Right lung (tissue), 5 donors: ENCODE measurements around the gene ZFHX3. TPM values are rescaled to one million over a fixed set of nuclear protein-coding genes. Genes with fewer than 3 reads are reported as not detected.

Experiments
- DNase-seq, 2 donors: peaks; one replicate each; pipeline ENCODE4 v3.0.0-alpha.2; 2013
- polyA plus RNA-seq, 5 donors: library from polyadenylated mRNA; unstranded; fragments of 120-200 nt; gene quantifications; one replicate each; pipeline versions ENCODE4 v1.2.1 to v1.2.3, GENCODE V29; 2013; ENCODE audit warnings: inconsistent platforms in 1 of 5, low replicate concordance in 1 of 5; ENCODE audit not compliant: insufficient read length in 5 of 5, insufficient read depth in 1 of 5

The ZFHX3 gene
- polyA plus RNA-seq, 5 donors = 20.7 to 34.7 (median 26.6) TPM

DNA sequence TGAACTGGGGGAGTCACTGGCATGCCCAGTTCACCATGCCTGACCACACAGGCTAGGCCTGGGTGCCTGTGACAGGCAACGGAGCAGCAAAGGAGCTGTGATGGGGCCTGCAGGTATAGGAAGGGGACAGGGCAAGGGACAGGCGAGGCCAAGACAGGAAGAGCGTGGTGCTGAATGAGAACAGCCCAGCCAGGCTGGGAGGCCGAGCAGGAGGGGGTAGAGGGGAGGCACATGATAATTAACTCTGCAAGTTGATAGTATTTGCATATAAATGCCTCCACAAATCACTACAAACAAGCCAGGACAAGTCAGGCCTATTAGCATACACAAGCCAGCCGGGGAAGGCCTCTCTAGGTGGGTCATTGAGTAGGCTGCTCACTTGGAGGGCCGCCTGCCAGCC is 7.8 kb downstream of the ZFHX3 start:
- DNase-seq = no peak

DNA sequence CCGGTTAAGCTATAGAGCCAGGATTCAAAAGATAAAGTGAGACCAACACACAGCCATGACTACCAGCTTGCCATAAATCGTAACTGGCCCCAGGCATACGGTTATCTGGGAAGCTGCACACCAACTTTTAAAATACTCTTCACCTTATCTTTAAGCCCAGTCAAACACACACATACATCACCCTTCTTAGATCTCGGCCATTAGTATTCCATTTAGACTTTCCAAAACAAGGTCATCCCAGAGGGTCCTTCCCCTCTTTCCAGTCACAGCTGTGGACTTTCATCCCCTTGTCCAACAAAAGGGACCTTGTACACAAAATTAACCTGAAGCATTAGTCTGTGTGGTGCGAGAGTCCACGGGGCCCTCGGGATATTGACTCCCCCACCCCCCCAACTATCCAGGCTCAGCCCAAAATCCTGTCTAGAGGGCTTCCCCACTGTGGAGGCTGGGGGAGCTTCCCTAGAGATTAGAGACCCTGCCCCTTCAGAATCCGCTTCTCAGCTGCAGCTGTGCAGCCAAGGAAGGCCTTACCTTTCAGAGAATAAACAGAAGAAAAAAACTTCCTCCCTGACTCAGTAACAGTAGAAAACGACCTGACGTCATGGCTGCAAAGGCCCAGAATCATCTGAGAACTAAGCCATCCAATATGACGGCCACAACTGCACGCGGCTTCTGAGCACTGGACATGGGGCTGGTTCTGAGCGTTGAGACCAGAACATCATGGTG is 9.9 kb downstream of the ZFHX3 start:
- DNase-seq = no peak

- no peak for DNase-seq
Observed at GRCh38 chr16:73037331-73037745, 10.6 kb downstream of the ZFHX3 start.

DNA sequence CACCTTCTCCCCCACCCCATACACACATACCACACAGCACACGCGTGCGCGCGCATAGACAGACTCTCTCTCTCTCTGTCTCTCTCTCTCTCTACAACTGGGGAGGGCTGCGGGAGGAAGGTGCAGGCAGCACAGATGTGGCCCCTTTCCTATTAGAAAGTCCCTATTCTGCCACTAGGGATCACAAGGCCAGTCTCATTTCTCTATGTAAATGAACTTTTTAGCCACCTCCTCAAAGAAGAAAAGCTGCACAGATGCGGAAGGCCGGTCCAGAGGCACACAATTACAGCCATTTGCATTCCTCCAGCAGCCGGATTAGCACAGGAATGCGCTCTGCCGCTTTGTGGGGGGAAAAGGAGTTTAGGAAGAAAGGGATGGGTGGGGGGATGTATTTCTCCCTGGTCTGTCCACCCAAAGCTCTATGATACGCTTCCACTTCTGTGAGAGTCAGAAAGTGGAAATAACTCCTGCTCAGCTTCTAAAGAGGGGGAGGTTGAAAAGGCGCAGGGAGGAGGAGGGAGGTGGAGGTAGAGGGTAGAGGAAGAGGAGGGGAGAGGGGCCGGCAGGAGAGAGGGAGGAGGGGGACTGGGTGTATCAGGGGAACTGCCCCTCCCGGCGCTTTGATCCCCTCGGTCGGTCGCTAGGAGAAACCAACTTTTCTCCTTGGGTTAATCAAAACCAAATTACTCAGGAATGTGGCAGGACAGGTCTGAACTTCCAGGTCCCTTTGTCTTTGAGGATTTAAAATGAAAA is 11.7 kb downstream of the ZFHX3 start:
- DNase-seq = no peak

DNA sequence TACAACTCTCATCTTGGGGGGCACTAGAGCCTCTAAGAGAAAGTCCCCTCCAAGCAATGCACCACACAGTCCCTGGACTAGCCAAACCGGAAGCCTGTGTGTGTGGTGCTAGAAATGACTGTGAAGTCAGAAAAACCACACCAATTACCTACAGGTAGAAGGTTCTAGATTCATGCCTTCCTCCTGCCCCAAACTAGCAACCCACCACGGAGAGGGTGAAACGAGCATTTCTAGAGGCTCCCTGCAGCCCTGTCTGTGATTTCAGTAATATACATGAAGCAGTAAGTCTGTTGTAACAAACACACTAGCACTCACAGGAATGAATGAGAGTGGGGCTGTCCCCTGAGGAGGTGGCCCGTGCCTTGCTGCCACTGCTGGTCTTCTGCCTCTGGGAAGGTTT is 13.6 kb downstream of the ZFHX3 start:
- DNase-seq = no peak

- DNase-seq = no peak
Observed at GRCh38 chr16:73033271-73033998, 14.5 kb downstream of the ZFHX3 start.

DNA sequence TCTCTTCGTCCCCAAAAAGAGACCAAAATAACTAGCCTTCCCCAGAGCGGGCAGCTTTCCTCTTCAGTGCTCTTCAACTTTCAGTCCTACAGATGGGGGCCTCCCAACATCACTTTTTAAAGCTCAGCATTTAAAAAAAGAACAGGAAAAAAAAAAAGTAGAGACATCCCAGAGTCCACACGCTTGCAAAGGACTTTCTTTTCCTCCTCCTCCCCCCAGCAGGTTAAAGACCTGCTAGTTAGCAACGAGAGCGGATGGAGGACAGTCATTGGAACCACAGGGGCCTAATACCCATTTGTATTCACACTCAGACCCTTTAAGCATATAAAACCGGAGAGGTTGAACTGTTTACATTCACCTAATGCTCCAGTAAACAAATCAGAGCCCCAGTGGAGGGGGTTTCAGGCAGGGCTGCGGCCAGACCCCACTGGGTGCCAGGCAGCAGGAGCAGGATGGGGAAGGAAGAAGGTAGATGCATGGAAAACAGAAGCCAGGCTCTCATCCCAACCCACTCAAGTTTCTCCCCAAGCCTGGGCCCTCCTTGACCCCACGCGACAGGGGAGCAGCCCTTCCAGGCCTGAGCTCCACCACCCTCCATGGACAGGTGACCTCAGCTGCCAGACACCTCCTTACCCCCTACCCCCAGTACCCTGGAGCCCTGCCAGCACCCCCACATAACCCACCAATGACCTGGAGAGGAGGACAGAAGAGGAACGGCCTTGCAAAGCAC is 15.2 kb downstream of the ZFHX3 start:
- no peak for DNase-seq

GRCh38 chr16:73031984-73032383 is 15.9 kb downstream of the ZFHX3 start:
- DNase-seq = no peak

- no peak for DNase-seq
Observed at GRCh38 chr16:73031155-73031866, 16.6 kb downstream of the ZFHX3 start.

- no peak for DNase-seq
Observed at GRCh38 chr16:73028721-73029361, 19.1 kb downstream of the ZFHX3 start.

- DNase-seq = no peak
Observed at GRCh38 chr16:73028263-73028662, 19.7 kb downstream of the ZFHX3 start.

DNA sequence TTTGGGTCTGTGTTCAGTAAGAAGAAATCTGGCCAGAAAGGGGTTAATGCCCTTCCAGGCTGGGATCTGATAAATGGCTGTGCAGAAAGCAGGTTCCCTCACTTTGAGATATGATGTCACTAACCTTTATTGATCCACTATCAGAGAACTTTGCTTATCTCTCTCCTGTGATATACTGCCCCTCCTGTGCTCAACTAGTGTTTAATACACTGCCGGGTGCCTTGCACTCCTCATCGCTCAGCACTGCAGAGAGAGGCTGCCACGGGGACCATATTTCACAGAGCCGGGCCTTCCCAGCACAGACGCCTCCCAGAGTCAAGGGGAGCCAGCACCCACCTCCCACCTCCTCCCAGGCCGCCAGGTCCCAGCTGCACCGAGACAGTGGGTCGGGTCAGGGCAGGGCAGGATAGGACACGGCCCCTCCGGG is 20.2 kb downstream of the ZFHX3 start:
- no peak for DNase-seq

DNA sequence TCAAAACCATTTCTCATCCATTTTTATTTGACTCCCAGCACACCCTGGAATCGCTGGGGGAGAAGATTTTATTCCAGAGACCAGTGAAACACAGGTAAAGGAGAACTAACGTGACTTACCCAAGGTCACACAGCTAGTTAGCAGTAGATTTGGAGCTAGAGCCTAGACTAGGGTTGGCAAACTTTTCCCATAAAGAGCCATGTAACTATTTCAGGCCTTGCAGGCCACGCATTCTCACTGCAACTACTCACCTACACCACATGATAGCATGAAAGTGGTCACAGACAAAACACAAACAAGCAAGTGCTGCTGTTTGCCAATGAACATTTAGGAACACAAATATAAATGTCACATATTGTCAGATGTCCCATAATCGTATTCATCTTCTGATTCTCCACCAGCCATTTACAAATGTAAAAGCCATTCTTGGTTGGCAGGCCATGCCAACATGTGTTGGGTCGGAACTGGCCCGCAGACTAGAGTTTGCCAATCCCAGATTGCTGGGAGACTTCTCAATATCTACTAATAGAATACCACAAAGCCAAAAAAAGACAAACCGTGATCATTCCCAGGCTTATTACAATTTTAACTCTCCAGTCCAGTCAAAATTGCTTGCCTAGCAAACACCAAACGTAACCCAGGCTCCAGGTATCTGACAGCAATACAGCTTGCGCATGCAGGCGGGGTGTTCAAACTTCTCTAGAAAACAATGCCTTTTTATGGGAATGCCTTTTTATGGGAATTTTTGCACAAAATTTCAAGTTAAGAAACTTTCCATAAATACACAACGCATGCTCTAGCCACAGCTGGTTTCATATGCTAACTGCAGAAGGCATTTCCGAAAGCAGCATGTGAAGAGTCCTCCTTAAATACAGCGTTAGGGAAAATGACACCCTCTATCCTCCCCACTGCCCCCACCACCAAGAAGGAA is 20.9 kb downstream of the ZFHX3 start:
- no peak for DNase-seq

- no peak for DNase-seq
Observed at GRCh38 chr16:73025856-73026210, 22.1 kb downstream of the ZFHX3 start.

DNA sequence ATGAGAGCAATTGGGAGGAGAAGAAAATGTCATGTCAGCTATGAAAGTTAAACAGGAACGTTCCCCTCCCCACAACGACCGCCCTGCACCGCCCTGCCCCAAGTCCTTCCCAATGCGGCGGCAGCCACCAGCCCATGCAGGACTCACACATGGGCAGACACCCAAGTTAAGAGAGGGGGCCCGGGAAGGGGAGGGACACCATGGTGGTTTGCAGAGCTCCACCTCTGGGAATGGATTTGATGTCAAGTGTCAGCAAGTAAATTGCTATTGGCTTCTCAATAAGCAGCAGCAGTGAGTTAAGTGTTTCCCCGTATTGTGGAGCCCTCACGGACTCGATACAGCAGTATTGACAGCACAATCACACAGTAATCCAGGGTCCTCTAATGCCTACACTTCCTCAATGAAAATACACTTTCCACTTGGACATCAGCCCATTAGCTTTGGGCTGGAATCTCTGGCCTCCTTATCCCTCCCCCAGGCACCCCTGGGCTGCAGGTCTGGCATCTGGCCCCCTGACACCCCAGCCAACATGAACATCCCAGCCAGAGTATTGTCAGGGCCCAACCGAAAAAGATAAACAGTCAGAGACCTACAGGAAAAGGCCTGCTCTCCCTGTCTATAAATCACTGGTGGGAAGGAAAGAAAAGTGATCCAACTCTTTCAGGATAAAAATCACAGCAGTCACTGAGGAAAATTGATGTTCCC is 22.6 kb downstream of the ZFHX3 start:
- DNase-seq = no peak

DNA sequence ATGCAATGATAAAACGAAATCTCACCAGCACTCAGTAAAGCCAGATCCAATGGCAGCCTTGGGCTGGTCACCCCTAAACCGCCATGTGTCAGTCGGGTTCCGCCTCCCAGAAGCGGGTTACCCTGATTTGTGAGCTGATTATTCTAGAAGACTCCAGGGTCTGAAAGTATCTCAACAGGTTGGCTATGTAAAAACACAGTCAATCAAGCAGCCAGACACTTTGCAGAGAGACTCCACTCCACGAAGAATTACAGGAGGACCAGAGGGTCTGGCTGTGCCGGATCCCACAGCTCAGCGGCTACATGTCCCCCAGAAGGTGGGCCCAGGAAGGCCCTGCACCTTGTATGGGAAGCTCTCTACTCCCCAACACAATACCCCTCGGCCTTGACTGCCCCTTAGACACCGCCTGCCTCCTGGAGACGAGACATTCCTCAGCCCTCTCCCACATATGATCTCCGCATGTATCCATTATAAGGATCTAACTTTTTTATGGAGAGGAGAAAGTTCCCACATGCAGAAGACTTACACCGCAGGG is 23.3 kb downstream of the ZFHX3 start:
- DNase-seq = no peak

DNA sequence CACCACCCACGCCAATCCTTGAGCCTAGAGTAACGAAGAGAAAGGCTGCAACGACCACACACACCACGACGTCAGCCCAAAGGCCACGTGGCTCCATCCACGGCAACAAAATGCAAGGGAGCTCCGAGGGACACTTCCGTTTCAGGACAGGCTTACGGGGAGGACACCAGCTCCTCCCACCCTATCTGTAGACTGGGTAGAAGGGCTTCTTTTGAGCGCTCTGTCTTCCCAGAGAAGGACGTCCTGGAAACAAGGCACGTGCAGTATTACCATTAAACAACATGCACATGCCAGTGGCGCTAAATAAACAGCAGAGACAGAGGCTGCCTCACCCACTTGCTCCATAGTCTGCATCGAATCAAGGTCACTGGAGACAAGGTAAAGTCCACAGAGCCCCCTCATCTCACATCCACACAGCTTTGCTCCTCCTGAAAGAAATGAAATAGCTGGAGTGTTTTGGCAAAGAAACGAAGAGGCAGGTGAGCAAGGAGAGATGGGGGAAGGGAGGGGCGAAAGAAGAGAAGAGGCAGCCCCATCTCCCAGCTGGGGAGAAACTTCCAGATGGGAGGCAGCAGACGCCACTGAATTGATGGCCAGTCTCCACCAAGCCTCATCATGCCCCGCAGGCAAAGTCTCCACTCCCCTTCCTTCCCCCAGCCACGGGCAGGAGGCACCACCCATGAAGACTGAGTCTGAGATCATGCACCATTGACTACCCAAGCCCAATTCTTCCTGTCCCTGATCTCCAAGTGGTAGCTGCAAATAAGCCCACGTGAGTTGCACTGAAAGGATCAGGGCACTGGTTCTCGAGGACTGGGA is 24.0 kb downstream of the ZFHX3 start:
- DNase-seq = no peak

DNA sequence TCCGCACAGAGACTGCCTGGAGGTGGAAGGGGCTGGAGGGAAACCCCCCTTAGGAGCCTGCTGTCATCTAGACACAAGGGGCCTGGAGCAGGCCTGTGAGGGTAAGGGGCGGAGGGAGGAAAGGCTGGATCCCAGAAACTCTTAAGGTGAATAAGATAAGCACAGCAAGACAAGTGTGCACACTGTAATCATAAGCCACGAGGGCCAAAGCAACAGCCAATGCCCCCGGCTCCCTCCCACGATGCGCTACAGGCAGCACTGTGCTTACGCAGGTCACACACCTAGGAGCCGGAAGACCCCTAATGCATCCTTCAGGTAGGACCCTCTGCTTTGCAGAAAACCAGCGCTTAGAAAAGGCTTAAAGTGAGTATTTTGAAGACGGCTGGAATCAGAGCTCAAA is 24.6 kb downstream of the ZFHX3 start:
- DNase-seq = no peak
